GM18498 (cell line): ENCODE data around the gene ALS2CL.

Experiments
- ATAC-seq: cut with Tn5 transposase; IDR thresholded peaks from one replicate; pipeline ENCODE4 v1.9.1; 2021; ENCODE audit warnings: mild to moderate bottlenecking, moderate library complexity; ENCODE audit not compliant: unreplicated experiment

Gene ALS2CL

DNA sequence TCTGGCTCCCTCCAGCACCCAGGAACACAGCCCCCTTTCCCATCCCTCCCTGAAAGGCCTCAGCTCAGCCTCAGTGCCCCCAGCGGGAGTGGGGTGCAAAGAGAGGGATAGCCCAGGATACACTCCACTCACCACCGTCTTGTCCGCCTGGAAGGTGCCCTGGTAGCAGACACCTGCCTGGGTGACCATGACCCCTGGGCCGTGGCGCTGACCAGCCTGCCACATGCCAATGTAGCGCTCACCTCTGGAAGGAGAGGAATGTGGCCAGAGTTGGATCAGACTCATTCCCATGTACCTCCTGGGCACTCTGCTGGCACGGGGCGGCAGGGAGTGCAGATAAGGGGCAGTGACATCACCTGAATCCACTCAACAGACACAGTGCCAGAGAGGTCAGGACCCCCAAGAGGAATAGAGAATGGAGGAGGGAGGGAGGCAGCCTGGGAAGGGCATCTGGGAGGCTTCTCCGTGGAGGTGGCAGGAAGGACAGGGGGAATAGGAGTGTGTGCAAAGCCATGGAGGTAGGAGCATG is 13.1 kb downstream of the ALS2CL start:
- no peak for ATAC-seq

DNA sequence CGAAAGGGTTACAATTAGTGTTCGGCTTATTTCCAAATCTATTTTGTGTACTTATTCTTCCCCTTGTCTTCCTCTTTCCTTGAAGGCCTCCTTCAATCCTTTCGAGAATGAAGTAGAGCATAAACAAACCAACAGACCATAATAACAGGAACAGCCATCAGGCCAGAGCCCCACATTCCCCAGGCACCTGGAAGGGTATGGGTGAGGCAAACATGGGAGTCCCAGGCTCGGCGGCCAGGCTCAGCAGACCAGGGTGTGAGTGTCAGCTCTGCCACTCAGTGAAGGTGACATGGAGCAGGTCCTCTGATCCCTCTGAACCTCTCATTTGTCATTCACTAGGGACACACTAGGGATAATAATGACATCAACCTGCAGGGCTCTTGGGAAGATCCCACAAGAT is 13.8 kb downstream of the ALS2CL start:
- no peak for ATAC-seq

DNA sequence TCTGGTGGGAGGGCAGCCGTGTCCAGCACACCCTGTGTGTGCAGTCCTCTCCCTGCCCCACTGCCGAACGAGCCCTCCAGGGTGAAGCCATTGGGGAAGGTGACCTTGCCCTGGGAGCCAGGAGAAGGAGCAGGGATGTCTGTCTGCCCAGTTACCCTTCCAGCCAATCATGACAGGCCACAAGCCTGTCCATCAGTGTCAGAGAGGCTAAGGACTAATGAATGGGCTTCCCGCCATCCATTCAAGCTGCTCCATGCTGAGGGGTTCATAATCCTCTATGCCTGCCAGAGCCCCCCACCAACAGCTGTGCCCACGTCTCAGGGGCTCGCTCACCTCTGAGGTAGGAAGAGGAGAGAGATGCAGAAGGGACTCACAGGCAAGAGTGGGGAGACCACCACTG is 15.2 kb downstream of the ALS2CL start:
- ATAC-seq = no peak

DNA sequence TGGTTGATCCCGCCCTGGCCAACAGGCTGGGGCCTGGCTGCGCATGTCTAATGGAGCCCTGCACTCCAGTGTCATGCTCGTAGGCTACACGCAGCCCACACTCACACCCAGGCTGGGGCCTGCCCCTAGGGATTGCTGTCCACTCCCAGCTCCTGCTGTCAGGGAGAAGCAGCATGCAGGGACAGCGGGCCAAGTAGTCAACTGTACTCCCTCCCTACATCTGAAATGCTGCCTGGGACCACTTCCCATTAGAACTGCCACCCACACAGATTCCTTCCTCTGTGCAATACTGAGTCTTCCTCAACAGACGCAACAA is 16.1 kb downstream of the ALS2CL start:
- no peak for ATAC-seq

DNA sequence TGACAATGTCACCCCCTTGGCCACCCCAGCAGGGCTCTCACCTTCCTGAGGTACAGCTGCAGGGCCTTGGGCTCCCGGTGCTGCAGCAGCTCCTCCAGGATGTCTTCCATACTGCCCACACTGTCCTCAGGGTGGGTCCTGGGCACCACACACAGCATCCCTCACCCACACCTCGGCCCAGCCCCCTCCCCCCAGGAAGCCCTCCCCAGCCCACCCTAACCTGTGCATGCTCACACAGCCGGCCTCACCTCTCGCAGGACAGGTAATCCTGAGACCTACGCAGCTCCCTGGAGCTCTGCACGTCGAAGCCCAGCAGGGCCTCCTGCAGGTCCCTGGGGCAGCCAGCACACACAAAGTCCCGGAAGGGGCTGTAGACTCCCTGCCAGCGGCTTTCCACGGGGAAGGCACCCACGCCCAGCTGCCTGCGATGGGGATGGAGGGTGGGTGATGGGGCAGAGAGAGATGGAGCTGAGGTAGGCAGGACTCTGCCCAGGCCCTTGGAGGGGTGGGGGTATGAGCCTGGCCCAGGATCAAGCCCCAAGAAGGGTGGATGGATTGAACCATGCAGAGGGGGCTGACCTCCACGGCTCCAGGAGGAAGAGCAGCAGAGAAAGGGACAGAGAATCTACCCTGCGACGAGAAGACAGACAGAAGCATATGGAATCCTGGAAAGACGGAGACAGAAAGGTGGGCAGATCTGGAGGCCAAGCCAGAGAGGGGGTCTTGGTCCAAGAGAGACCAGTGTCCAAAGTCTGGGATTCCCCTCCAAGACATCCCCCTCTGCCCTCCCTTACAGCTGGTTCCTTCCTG is 16.7 kb downstream of the ALS2CL start:
- no peak for ATAC-seq

DNA sequence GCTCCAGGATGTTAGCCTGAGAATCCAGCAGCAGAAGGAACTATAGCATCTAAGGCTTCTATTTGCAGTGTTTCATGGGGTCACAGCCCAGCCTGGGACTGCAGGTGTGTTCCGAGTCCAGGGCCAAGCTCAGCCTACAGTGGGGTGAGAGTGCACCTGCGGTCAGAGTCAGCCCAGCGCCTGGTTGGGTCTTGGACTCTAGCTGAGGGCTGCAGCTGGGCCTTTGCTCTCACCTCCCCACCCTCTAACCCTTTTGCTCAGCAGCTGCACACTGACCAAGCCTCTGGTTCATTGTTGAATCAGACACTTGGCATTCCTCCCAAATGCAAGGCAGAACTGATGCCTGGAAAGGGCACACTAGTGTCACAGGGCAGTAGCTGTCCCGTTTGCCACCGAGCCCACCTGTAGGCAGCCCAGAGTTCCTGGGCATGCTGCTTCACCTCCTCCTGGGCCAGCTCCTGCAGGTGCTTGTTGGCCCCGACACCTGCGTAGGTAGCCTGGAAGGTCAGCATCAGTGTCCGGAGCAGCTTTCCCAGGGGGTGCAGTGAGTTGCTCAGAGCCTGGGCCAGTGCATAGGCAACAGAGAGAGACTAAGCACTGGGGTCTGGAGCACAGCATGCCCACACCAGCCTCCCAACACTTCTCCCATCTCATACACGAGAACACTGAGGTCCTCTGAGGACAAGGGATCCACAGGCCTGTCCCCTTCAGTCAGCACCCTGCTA is 17.5 kb downstream of the ALS2CL start:
- no peak for ATAC-seq

DNA sequence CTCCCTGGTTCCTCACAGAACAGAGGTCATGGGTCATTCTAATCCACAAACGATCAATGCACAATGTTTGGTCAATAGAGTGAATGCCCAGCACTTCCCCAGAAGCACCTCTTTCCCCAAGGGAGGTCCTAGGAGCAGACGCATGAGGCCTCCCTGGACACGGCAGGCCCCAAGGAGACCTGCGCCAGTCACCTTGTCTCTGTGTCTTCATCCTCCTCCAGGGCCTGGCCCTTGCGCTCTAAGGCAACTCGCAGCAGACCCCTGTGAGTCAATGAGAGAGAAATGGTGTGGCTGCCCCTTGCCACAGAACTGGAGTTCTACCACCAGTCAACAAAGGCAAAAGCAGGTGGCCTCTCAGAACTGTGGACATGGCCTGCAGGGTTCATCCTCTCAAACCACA is 18.1 kb downstream of the ALS2CL start:
- ATAC-seq = no peak

DNA sequence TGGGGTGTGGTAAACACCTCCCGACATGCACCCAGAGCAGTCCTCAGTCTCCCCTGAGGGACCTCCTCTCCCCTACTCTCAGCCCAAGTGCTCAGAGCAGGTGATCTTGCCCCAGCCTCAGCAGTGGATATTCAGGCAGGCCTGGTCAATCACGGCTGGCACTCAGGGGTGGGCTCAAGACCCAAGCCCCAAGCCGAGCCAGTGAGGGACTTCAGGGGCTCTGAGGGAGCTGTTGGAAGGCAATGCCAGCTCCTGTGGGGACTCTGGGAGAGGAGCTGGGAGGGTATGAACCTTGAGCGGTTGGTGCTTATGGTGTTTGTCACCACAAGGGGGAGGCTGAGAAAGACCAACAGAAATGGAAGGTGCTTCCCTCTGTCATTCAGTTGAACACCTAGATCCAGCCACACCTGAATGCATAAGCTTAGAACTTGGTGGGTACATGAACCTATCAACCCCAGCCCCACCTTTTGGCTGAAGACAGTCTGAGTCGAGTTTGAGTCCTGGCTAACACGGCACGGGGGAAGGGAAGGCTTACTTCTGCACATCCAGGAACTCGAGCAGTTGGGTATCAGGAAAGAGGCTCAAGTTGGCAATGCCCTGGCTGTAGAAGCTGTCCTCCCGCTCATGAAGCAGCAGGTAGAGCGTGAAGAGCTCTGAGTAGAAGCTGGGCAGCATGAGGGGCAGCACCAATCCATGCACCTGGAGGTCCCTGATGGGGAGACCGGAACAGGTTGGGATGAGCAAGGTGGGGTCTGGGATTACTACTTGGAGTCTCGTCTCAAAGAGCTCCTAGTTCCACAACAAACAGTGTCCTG is 19.2 kb downstream of the ALS2CL start:
- no peak for ATAC-seq

DNA sequence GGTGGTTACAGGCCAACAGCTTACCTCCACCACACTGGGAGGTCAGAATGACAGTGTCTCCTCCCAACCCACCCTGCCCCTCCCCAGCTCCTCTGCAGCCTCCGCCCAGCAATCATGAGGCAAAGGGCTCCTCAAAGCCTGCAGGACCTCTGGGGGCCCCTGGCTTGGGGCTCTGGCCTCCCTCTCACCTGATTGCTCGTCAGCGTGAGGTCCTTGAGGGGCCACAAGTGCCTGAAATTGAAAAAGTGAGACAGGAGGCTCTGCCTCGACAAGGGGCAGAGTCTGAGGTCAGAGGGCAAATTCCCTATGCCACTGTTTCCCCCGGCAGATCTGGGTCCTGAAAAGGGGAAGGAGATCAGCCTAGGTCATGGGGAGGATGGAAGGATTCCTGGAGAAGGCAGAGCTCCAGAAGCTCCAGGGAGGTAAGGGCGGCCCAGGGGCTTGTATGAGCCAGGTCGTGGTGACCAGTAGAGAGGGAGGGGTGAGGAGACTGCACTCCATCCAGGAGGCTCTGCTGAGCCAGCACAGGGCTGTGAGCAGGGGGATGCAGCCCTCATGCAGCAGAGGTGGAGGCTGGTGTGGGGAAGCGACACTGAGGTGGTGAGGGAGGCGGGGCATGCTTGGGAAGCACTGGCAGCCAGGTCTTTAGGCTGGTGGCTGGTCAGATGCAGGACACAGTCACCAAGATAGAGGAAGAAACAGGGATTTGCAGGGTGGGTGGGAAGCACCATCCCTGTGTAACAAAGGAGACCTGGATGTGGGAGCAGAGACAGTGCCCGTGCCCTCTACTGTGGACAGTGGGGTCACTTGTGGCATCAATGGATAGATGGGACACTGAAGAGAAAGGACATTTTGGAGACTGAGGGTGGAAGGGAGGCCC is 20.1 kb downstream of the ALS2CL start:
- ATAC-seq = no peak

DNA sequence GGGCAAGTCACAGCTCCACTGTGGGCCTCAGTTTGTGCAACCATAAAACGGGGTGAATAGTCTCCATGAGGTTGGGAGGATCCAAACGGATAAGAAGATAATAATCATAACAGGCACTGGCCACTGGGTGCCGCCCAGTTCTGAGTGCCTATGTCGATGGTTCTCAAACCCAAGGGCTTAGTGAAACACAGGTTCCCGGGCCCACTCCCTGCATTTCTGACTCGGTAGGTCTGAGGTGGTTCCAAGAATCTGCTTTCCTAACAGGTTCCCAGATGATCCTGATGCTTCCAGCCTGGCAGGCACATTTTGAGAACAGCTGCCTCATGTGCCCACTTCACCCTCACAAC is 21.2 kb downstream of the ALS2CL start:
- no peak for ATAC-seq

DNA sequence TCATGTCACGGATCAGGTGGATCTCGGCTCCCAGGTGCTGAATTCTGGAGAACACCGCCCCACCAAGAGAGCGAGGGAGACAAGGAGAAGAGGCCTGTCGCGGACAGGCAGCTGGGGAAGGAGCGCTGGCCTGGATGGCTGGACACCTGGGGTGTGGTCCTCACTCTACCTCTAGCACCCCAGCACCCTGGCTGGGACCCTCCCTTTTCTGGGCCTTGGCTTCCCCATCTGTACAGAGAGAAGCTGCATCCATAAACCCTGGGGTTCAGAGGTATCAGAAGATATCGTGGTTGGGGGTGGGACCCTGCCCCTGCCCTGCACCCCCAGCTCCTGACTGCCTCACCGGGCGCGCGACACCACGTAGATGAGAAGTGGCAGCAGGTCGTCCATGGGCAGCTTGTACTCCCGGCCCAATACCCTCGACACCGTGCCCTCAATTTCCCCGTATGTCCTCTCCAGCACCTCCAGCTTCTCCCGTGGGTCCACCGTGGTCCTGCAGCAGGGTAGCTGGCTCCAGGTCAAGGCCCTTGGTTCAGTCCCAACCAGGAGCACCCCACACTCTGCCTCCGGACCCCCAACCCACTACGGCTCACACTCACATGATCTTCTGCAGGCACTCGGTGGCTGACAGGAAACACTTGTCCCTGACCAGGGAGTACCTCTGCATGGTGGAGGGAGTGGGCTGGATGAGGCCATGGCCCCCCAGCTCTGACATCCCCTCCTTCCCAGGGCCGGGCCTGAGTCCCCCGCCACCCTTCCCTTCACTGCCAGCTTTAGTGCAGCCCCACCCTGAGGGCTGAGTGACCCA is 21.7 kb downstream of the ALS2CL start:
- no peak for ATAC-seq

DNA sequence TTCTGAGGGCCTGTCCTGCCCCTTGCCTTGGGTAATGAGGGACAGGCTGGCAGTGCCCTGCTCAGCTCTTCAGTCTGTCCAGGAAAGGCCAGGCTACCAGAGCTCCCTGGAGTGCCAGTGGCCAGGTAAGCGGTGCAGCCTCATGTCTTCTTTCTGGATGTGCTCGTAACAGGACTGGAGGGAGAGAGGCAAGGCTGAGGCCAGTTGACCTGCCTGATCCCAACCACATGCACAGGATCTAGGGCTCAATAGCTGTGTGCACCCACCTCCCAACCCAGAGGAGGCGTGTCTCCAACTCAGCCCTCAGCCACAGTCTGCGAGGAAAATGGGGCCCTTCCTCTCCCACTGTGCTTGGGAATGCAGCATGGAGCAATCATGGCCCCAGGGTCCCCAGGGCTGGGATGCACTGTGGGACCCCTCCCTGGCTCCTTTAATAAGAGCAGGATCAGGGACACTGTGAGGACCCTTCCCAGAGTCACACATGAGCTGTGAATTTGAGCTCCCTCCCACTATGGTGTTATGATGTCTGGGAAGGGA is 22.5 kb downstream of the ALS2CL start:
- ATAC-seq = no peak

DNA sequence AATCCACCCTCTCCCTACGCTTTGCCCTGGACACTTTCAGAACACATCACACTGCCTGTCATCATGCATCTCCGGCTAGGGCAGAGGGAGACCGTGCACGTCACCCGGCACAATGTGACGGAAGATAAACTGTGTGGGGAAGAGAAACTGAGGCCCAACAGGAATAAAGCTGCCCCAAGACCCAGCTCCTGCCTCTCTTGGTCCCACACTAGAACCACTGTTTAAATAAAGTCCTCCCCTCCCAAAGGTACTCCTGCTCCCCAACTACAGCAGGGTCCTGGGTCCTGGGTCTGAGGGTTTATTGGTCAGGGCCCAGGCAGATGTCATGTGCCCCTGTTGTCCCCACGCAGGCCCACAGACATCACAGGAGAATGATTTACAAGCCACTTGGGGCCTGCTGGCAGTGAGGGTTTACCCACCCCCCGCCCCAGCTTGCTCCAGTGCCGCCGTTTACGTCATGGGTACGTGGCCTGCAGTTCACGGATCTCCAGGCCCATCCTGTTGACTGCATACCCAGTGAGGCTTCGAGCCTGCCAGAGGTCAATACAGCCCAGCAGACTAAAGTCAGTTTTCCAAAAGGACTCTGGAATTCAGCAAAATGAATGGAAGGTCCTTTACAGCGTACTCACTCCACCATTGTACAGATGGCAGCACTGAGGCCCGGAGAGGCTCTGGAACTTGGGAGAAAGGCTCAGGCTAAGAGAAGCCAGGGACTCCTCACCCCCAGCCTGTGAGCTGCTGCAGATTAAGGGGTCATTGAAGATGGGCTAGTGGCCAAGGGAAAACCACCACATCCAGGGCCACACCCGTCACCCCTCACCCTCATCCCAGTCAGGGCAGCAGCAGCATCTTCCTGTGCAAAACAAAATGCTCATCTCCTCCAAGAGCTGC is 23.2 kb downstream of the ALS2CL start:
- no peak for ATAC-seq

DNA sequence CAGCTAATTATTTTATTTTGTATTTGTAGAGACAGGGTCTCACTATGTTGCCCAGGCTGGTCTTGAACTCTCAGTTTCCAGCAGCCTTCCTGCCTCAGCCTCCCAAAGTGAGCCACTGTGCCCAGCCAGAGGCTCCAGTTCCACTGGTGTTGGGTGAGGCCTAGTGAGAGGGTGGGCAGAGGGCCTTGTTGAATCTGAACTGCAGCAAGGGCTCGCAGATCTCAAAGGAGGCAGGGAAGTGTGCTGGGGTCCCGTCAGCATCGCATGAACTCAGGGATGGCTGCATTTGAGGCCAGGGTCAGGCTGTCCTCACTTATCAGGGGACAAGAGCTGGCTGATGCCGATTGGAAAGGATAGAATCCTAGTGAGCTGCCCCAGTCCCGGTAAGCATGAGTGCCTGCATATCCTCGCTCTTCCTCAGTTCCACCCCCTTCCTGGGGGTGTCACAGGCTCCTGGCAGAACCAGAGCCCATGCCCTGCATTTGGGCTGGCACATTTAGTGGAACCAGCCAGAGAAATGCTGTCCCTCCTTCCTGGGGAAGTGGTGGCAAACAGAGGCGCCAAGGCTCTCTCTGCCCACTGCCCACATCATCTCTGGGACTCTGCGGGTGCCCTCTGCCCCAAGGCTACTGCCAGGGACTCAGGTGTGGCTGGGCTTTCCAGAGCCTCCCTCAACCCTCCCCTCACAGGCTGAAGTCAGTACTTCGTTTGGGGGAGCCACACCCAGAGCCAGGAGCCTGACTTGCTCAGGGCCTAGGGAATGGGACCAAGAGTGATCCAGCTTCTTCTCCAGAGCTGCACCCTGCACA is 24.1 kb downstream of the ALS2CL start:
- ATAC-seq = no peak

DNA sequence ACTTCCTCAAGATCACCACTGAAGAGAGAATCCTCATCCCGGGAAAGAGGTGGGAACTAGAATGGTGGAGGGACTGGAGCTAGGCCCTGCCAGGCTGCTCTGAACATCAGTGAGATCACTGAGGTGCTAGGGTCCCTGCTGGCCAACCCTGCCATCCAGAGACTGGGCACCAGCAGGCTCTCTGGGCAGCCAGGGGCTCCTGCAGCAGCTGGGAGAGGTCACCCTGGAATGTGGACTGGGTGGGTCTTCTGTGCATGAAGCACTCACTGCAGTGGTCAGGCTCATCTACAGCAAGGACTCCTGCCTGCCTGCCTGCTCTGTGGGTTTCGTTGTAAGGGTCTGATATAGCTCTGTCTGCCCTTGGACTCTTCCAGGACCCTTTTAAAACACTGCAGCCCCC is 24.9 kb downstream of the ALS2CL start:
- ATAC-seq = no peak

DNA sequence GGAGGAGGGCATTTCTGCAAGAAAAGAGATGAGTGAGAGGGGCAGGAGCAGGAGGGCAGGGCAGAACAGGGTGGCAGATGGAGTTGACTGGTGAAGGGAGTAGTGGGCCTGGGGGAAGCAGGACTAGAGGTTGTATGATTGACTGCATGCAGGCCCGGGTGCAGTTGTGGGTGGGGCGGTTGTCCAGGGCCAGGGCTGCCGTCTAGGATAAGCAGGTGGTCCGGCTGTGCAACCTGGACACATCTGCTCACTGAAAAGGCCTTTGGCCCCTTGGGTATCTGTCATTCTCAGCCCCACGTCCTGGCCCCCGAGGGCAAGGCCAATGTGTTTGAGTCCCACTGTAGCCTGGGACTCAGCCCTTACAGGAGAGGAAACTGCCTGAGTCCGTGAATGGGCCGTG is 25.4 kb downstream of the ALS2CL start:
- ATAC-seq = no peak

DNA sequence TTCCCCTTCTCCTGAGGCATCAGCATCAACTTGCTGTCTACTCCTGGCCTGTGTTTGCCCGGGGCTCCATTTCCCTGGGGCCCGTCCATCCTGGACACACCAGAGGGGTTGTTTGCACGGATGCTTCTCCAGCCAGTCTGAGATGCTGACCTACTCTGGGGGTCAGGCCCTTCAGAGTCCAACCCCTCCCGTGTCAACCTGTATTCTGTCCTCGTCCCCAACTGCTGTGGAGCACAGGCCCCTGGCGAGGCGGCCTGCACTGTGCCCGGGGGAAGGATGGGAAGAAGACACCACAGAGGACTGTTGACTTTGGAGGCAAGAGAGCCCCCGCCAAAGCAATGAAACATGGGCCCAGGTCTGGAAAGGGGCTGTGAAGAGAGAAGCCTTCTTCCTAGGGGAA is 25.8 kb downstream of the ALS2CL start:
- ATAC-seq = no peak
